Measurements from ENCODE around the gene NRIP1.

DNA sequence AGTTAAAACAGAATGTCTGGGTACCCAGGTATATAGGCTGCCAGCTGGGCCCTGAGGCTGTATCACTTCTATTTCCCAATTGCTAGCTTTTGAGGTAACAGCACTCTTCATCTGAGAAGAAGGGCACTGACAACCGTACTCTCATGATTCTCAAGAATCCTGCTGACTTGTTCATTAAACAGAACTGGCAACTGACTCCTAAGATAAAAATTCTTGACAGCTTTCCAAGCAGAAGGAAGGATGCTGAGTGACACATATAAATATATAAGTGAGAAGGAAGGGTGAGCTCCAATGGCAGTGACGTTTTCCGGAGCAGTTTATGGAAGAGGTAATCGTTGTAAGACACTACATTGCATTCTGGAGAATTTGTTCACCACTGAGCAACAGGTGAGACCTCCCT lies 48.1 kb upstream of the NRIP1 start:
- TF ChIP-seq POLR2A (IDR thresholded peaks at IDR 0.05) (no peak), POLR2AphosphoS5 (IDR thresholded peaks at IDR 0.05) (no peak)

All from prostate gland (tissue), 1 donor.